ENCODE results near the gene KIAA0319L.

DNA sequence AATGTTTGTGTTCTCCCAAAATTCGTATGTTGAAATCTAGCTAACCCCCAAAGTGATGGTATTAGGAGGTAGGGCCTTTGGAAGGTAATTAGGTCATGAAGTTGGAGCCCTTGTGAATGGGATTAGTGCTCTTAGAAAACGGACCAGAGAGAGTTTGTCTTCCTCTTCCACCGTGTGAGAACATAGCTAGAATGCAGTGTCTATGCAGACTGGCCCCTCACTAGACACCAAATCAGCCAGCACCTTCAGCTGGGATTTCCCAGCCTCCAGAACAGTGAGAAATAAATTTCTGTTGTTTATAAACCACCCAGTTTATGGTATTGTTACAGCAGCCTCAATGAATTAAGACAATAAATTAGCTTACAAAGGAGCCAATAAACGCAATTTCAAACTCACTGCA is 58.0 kb downstream of the KIAA0319L start:
- TF ChIP-seq POLR2AphosphoS5 (IDR thresholded peaks at IDR 0.05; ENCODE audit: low read depth, low read length), result no peak
- no peak for TF ChIP-seq POLR2A (IDR thresholded peaks at IDR 0.05; ENCODE audit: low read depth, low read length)
- TF ChIP-seq TAF1 (IDR thresholded peaks at IDR 0.05; ENCODE audit: borderline replicate concordance, low read depth, low read length), result no peak
